Esophagus (tissue), 2 donors: ENCODE results near the gene LYRM2. TPM values are rescaled to one million over a fixed set of nuclear protein-coding genes. Genes with fewer than 3 reads are reported as not detected.

Experiments used
- H3K27ac ChIP-seq, 2 donors: one replicate each; pipeline ENCODE4 v1.5.1; 2013; ENCODE audit warnings: low read depth in 2 of 2, mild to moderate bottlenecking in 2 of 2, inconsistent platforms in 1 of 2, low read length in 1 of 2, moderate library complexity in 1 of 2
- H3K27me3 ChIP-seq, 2 donors: one replicate each; pipeline ENCODE4 v1.6.1; 2013; ENCODE audit warnings: low read length in 2 of 2, control low read depth in 1 of 2, mild to moderate bottlenecking in 1 of 2; ENCODE audit not compliant: insufficient read depth in 2 of 2, control insufficient read depth in 1 of 2
- H3K36me3 ChIP-seq, 2 donors: one replicate each; pipeline ENCODE4 v1.6.1; 2013; ENCODE audit warnings: low read length in 1 of 2; ENCODE audit not compliant: control insufficient read depth in 2 of 2, insufficient read depth in 2 of 2
- H3K4me1 ChIP-seq, 2 donors: one replicate each; pipeline ENCODE4 v1.6.1; 2013; ENCODE audit warnings: low read length in 1 of 2; ENCODE audit not compliant: control insufficient read depth in 2 of 2, insufficient read depth in 2 of 2
- H3K4me3 ChIP-seq, 2 donors: one replicate each; pipeline ENCODE4 v1.5.1; 2013; ENCODE audit warnings: low read length in 2 of 2, mild to moderate bottlenecking in 2 of 2, low read depth in 1 of 2, moderate library complexity in 1 of 2
- H3K9me3 ChIP-seq, 2 donors: one replicate each; pipeline ENCODE4 v1.6.1; 2013; ENCODE audit warnings: mild to moderate bottlenecking in 2 of 2, low read depth in 1 of 2, low read length in 1 of 2, moderate library complexity in 1 of 2; ENCODE audit not compliant: control insufficient read depth in 2 of 2, insufficient read depth in 1 of 2
- WGBS, 2 donors: extraction: QIAGEN DNeasy Blood & Tissue Kit; methylation state at CpG; one replicate each; pipeline ENCODE4 v1.1.7; 2013; 5-methylcytosine and 5-hydroxymethylcytosine counted together
- polyA plus RNA-seq, 2 donors: library from polyadenylated mRNA; stranded (reverse); fragments of 200-250 nt; gene quantifications; one replicate each; pipeline ENCODE4 v1.2.3, GENCODE V29; 2013
- donor health status: healthy with polysubstance abuse.
- donor health status: Bipolar disorder and iron deficiency.

Gene LYRM2
- polyA plus RNA-seq, 2 donors: 8.7 to 16.2 TPM

DNA sequence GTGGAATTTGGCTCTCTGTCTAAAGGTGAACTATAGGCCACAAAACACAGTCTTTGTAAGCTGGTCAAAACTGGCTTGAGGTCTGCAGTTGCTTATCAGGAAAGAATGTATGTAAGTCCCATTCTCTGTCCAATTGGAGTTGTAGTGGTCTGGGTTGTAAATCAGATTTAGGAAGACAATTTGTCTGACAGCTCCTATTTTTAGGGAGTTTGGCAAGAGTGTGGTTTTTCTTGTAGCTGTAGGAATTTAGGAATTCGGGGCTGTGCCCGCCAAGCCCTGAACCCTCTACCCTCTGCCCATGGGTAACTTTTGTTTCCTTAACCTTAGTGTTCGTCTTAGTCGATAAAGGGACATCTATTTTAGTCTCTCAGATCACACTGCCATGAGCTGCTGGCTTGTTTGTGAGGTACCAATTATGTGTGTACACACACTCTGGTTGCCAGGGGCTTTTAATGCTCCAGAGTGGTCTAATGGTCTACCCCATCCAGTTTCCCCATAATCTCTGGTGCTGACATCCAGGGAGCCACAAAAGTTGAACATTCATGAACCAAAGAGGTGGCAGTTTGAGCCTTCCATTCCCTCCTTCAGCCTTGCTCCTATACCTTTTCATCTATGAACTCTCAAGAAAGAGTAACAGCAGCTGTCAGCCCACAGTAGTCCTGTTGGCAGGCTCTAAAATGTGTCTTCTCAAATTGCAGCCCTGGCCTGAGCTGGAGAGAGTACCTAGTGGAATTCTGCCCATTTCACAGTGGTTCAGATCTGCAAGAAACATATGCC, 112.6 kb downstream of the LYRM2 start:
- no peak overlapping the region for H3K4me3 ChIP-seq
- H3K36me3 ChIP-seq: no peaks in the 10 kb centered on the region
- H3K4me1 ChIP-seq: peaks cover 0 to 2% of the 10 kb centered on the region in 2 donors
- 89 to 96% methylated on average over 4 of the region's 4 CpGs for WGBS, 2 donors
- H3K27ac ChIP-seq: no peak overlapping the region
- H3K27me3 ChIP-seq: no peaks in the 10 kb centered on the region
- H3K9me3 ChIP-seq: no peaks in the 10 kb centered on the region

DNA sequence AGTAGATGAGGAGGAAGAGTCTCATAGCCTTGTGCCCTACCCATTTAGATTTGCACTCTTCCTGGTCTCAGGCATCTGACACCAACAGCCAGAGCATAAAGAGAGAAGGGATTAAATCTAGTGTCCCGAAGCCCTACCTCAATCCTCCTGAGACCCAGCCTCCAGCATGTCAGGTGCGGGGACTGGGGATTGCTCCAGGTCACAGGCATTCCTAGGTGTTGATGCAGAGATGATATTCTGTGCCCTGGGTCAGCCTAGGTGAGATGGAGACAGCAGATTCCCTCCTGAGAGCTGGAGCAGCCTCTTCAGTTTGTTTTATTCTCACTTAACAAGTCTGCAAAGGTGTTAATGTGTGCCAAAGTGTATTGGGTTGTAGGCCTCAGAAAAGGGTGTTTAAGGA, 115.8 kb downstream of the LYRM2 start:
- no peaks in the 10 kb centered on the region for H3K9me3 ChIP-seq

DNA sequence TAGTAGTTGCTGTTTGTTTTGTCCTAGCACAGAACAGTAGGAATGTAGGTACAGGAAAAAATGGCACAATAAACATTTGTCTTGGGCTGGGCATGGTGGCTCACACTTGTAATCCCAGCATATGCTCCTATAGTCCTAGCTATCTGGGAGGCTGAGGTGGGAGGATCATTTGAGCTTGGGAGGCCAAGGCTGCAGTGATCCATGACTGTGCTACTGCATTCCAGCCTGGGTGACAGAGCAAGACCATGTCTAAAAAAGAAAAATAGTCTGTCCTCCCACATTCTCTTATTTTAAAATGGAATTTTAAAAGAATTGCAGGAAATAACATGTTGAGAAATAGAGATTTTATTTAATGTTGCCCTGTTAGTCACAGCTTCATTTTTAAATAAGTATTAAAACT, 117.8 kb downstream of the LYRM2 start:
- no peaks in the 10 kb centered on the region for H3K9me3 ChIP-seq
- H3K27me3 ChIP-seq: no peaks in the 10 kb centered on the region
- peaks cover 0 to 2% of the 10 kb centered on the region in 2 donors for H3K4me1 ChIP-seq
- no peak overlapping the region for H3K27ac ChIP-seq
- H3K4me3 ChIP-seq: no peak overlapping the region
- no peaks in the 10 kb centered on the region for H3K36me3 ChIP-seq

More for the DNA sequence above, 115.8 kb downstream of the LYRM2 start:
- 43 to 57% methylated on average over 2 of the region's 2 CpGs for WGBS, 2 donors
- no peaks in the 10 kb centered on the region for H3K27me3 ChIP-seq
- peaks cover 0 to 2% of the 10 kb centered on the region in 2 donors for H3K4me1 ChIP-seq
- H3K36me3 ChIP-seq: no peaks in the 10 kb centered on the region
- no peak overlapping the region for H3K27ac ChIP-seq
- no peak overlapping the region for H3K4me3 ChIP-seq

DNA sequence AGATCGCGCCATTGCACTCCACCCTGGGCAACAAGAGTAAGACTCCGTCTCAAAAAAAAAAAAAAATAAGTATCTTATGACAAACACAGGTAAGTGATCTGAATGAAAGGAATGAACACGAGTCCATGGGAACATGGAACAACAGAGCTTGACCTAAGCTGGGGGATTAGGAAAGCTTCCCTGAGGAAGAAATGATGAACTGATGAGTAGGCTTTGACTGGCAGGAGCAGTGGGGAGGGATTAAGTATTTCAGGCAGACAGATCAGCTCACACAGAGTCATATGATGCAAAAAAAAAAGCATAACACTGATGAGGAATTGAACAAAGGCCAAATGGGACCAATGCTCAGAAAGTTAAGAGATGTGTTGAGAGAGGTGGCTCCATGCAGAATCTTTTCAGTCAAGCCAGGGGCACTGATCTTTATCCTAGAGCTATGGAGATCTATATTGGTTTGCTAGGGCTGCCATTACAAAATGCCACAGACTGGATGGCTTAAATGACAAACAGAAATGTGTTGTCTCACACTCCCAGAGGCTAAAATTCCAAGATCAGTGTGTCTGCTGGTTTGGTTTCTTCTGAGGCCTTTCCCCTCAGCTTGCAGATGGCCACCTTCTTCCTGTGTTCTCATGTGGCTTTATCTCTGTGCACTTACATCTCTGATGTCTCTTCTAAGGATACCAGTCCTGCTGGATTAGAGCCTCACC, 120.0 kb downstream of the LYRM2 start:
- H3K4me1 ChIP-seq: peaks cover 0 to 2% of the 10 kb centered on the region in 2 donors
- WGBS, 2 donors: 77 to 78% methylated on average over 4 of the region's 4 CpGs
- H3K9me3 ChIP-seq: no peaks in the 10 kb centered on the region
- no peak overlapping the region for H3K27ac ChIP-seq
- H3K4me3 ChIP-seq: no peak overlapping the region
- no peaks in the 10 kb centered on the region for H3K36me3 ChIP-seq
- no peaks in the 10 kb centered on the region for H3K27me3 ChIP-seq

Other genes with a start within 250 kb of the LYRM2 start
- 10 to 100 TPM; 14.4 to 22.4 TPM for gene RRAGD, start 226.5 kb downstream of the LYRM2 start, polyA plus RNA-seq
- 1 to 10 TPM; 2.9 to 5.8 TPM for gene ANKRD6, start 205.6 kb downstream of the LYRM2 start, polyA plus RNA-seq
- 10 to 100 TPM; 10.1 to 23.9 TPM for gene MDN1, start 181.0 kb upstream of the LYRM2 start, polyA plus RNA-seq
- 1 to 10 TPM; 3.2 to 4.4 TPM for gene CASP8AP2, start 191.1 kb upstream of the LYRM2 start, polyA plus RNA-seq